Occipital lobe (tissue), 2 donors: ENCODE measurements around the gene ZMAT3. TPM values are rescaled to one million over a fixed set of nuclear protein-coding genes. Genes with fewer than 3 reads are reported as not detected.

ENCODE experiments used
- DNase-seq: peaks from one replicate; lab custom pipeline; 2025; lab: John Stamatoyannopoulos, UW
- total RNA-seq: library from RNA; depleted of rRNA; stranded (reverse); fragments of >200 nt; gene quantifications from one replicate; pipeline ENCODE4 v1.2.3, GENCODE V29; 2014

ZMAT3 gene
- total RNA-seq, 1 donor from 2014 or later, result 8.6 TPM

DNA sequence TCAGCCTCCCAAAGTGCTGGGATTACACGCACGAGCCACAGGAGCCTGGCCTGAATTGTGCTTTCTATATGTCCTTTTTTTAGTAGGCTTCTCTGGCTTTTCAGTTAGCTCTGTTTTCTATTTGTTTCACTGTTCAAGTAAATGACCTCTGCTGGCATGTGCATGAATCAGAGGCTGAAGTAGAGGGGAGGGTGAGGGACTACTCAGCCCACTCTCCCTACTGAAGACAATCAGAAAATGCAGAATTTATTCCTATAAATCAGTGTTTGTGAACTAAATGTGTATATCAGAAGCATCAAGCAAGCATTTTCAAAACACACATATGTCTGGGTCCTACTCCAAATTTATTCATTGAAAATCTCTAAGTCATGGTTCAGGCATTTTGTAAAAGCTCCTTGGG lies 45.0 kb downstream of the ZMAT3 start:
- no peak for DNase-seq

DNA sequence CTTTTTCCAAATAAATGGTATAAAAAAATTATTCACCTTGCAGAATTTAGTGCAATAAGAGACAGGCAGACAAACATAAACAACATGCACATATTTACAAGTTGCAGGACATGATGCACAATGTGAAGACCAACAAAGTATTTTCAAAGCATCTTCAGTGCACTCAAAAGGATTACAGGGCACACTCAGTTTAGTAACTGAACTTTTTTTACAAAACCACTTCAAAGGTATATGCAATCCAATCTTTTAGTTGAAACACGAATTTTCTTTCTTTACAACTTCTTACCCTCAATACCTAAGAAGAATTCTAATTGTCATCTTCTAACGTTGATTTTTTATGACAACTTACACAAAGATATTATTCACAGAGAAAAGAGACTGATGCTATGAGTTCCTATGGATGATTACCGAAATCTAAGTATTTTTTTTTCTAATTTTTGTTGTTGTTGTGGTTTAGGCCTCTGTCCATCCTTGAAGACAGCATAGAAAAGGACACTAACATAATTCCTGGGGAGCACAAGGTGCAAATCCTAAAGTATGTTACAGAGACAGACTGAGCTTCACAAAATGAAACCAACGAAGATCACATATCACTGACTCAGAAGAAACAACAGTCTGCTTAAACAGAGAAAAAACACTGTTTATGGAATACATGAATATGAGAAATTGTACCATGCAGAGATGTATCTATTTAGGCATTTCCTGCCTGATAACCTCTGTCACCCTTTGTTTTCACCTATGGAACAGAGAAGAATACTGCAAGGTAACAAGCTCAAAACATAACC lies 50.3 kb downstream of the ZMAT3 start:
- no peak for DNase-seq

DNA sequence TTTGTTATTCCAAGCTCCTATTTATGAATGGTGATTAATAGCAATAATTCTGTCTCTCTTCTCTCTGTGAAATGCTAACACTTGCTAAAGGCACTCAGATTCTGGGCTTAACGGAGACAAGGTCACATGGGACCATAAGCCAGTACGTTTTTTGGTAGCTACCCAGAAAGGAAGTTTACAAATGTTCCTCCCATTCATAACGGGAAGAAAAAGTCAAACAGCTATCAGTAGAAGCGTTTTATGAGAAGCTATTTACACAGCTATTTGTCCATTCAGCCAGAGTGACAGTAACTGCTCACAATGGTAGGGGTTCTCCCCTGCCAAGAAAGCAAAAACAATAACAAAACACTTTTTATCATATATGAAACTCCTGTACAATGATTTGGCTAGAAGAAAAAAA lies 51.5 kb downstream of the ZMAT3 start:
- no peak for DNase-seq

DNA sequence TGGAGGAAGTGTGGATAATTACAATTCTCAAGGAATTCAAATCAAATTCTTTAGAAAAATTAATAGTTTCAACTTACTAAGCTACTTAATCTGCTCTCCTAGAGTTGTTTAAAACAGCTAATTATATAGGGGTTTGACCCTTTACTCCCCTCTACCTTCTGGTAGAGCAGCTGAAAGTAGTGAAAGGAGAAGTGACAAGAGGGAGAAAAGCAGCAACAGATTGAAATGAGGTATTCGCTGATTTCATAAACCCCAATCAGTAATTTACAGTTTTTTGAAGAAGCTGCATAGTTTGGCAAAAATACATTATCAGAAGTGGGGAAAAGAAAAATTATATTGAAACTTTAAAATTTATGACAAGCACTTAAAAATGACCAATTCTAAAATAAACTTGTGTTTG lies 52.8 kb downstream of the ZMAT3 start:
- DNase-seq, result no peak

DNA sequence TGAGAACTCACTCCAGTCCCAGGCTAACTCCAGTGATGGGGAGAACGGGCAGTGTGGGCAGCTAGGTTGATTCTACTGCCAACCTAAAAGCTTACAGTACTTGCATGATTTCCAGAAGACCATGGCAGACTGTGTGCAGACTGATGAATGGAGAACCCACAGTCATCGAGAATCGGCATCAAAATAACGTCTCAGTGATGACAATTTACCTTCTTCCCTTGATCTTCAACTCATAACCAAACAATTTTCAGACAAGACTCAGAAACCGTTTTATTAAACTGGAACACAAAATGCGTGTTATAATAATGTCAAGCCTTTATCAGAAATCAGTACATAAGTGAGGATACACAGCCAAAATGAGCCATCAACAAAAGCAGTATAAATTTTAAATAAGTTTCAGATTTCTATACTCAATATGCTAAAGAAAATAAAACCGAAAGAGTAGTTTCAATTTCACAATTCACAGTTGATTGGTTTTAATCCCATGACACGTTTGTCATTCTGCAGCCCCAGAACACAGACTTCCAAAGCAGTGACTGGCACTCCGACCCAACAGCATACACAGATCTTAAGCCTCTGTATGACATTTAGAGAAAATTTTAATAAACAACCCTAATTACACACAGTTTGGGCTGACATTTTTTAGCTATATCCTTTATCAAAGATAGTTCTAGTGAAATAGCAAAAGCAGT lies 54.5 kb downstream of the ZMAT3 start:
- no peak for DNase-seq

DNA sequence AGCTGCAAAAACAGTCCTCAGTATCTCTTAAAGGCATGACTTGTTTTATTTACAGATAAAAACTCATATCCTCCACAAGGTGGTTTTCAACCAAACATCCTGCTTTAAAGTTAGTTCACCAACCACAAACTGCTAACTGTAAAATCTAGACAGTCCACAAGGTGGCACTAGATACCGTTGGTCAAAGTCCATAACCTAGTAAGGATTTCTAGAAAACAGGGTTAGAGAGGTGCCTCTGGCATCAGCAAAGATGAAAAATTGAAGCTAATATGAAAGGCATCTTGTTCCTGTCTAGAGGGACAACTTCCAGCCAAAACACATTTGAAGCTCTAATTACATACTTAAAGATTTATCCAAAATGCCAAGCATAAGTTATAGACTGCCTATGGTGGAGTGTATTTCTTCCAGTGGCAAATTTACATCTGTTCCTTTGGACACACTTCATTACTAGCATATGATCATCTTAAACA lies 56.0 kb downstream of the ZMAT3 start:
- DNase-seq, result no peak

DNA sequence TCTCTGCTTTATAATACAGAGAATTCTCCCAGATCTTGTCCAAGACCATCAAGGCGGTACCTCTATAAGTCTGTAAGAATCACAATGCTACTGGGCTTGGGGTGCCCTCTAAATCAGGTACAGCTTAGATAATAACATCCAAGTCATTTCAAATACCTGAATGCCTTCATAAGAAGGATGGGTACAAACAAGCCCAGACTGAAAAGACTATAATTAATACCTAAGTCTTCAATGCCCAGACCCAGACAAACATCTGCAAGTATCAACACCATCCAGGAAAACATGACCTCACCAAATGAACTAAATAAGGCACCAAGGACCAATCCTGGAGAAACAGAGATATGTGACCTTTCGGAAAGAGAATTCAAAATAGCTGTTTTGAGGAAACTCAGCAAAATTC lies 65.9 kb downstream of the ZMAT3 start:
- DNase-seq, result no peak

DNA sequence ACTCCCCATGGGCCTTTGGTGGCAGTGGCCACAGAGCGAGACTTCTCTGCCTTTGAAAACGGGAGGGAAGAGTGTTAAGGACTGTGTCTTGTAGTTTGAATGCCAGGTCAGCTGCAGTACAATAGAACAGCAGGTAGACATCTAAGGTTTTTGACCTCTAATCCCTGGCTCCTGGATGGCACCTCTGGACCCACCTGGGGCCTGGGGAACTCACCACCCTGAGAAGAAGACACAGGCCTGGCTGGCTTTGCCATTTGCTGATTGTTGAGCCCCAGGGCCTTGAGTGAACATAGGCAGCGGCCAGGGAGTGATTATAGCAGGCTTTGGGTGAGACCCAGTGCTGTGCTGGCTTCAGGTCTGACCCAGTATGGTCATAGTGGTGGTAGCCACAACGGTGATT lies 66.4 kb downstream of the ZMAT3 start:
- no peak for DNase-seq

DNA sequence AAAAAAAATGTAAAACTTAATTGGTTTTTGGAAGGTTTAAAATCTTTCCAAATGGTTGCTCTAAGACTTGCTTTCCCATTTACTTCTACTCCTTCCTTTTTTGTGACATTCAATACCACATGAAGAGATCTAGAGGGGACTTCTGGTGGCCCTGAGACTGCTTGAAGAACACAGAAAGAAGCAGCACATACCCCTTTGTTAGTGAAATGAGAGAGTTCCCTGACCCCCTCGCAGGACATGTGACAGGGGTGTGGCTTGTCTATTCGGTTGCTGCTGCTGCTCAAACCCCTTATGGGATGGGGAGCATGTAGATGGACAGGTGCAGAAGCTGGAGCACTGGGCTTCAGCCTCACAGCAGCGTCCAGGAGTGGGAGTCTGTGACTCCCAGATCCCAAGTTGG lies 71.0 kb downstream of the ZMAT3 start:
- DNase-seq, result no peak

DNA sequence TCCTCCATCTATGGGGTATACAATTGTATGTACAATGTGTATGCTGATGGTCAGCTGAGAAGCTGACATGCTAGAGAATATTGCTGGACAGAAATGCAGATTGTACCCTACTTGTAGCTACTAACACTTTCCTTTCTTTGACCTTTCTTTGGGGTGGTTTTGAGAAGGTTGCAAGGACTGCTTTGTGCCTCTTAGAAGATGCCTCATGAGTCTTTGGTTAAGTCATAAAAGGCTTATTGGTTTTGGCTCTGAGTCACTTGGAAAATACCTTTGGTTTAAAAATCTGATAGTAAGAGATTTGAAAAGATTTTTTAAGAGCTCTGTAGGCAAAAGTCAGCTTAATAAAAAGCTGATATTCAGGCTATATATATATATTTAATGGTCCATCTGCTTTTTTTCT lies 71.5 kb downstream of the ZMAT3 start:
- no peak for DNase-seq

DNA sequence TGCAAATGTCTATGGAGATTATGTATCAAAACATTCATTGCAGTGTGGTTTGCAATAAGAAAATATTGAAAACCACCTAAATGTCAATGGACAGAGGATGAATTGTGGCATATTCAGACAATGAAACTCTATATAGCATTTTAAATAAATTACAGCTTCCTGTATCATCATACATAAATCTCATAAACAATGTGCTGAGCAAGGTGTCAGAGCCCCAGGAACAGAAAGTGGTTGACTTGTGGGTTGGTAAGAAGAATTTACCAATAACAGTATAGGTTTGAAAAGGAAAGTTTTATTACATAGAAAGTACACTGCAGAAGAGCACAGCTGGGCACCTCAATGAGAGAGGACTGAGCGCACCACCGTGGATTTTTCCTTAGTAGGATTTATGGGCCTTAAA lies 75.2 kb downstream of the ZMAT3 start:
- no peak for DNase-seq

DNA sequence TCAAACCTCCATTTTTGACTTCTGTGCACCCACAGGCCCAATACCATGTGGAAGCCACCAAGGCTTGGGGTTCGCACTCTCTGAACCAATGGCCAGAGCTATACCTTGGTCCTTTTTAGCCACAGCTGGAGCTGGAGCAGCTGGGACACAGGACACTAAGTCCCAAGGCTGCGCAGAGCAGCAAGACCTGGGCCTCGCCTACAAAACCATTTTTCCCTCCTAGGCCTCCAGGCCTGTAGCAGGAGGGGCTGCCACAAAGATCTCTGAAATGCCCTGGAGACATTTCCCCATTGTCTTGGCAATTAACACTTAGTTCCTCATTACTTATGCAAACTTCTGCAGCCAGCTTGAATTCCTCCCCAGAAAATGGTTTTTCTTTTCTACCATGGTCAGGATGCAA lies 81.3 kb downstream of the ZMAT3 start:
- DNase-seq, result no peak

DNA sequence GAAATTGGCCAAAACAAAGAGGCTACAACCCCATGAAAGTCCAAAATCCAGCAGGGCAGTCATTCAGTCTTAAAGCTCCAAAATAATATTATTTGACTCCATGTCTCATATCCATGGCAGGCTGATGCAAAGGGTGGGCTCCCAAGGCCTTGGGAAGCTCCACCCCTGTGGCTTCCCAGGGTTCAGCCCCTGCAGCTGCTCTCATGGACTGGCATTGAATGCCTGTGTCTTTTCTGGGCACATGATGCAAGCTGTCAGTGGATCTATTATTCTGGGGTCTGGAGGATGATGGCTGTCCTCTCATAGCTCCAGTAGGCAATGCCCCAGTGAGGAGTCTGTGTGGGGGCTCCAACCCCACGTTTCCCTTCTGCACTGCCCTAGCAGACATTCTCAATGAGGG lies 81.8 kb downstream of the ZMAT3 start:
- no peak for DNase-seq

DNA sequence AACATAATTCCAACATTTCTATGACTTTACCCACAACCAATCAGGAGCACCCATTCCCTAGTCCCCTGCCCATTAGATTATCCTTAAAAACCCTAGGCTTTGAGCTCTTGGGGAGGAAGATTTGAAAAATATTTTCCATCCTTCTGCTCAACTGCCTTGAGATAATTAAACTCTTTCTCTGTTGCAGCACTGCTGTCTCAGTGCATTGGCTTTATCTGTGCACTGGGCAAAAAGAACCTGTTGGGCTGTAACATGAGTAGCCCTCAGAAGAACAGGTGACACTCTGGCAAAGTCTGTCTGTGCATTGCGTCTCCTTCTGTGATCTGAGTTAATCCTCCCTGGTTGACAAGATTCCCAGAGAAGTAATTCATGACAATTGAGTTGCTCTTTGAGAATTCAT lies 83.9 kb downstream of the ZMAT3 start:
- DNase-seq, result no peak

DNA sequence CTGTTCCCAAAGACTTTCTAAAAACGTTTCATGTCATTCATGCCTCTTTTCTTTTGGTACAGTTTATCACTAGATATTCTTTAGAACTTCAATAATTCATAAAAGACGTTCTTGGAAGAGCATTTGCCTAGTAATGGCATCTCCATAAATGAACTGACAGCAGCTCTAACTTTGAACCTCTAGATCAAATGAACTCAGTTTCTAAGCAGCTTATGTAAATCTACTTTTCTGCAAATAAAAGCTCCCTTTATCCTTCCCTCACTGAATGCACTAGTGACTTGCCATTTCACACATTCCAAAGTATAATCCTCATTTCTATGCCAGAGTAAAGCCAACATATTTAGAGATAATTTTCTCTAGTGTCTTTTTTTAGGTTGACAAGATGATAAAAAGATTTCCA lies 85.2 kb downstream of the ZMAT3 start:
- DNase-seq, result no peak

DNA sequence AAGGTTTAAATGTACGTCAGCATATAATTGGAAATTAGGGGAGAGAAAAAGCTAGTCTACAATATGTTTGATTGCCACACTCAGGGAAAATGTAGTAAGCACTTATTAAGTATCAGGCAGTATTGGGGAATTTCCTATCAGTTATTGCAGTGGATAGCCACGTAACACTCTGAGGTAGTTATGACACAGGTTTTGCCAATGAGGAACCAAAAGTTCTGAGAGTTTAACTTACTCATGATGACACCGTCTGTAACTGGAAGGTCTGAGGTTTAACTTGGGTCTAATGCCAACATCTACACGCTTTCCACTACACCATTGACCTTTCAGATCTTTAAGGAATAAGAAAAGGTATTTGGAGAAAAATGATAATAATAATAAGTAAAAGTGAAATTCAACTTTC lies 89.5 kb downstream of the ZMAT3 start:
- no peak for DNase-seq

DNA sequence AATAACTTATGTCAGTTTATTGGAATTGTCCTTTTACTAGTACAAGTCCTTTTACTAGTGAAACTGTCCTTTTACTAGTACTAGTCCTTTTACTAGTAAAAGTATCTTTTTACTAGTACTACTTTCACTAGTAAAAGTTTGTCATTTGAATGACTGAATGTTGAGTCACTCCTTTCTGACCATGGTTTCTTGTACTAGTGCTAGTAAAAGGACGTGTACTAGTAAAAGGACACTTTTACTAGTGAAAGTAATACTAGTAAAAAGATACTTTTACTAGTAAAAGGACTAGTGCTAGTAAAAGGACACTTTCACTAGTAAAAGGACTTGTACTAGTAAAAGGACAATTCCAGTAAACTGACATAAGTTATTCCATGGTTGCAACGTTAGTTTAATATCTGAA lies 96.3 kb downstream of the ZMAT3 start:
- no peak for DNase-seq

DNA sequence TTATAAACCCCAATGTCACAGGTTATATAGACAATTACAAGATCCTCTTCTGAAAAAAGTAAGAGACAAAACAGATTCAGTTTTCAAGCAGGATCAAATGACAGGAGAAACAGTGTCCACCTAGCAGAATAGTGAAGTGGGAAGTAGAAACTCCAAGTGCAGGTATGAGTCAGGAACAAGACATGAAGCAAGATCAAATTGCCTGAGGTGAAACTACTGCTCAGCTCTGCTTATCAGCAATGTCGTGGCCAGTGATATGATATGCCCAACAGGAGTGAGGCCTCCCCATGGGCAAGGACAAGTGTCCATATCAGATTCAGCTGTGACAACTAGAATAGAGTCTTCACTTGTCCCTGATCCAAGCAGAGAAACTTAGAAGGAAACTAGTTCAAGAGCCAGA lies 100.0 kb downstream of the ZMAT3 start:
- no peak for DNase-seq

DNA sequence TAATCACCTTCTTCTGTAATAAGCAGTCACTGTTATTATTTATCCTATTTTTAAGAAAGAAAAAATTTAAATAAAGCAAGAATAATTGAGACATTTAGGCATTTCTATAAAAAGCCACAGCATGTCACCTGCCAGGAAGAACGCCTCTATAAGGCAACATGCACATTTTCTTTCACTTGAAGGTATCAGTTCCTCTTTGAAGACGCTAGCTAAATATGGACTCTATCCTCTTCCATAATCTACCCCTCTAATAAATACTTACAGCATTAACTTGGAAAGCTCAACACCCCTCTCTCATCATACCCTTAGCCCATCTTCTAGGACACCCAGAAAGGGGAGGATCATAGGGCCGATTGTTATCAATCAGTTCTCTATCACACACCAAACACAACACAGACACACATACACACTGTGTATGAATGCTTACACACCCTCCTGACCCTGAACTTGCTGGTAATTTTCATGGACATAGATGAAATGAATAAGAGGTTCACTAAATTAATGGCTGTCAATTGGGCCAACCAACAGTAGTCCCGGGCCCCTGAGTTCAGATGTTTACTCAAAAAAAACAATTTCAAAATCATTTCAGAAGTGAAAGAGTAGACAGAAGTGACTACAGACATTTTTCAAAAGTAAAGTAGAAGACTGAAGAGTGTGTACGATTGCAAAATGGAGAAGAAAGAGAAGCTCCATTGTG lies 102.5 kb downstream of the ZMAT3 start:
- DNase-seq, result no peak
